Activated CD8-positive, alpha-beta memory T cell treated with anti-CD3 and anti-CD28 coated beads for 48 hours (primary cell): ENCODE data around the gene APLP2.

Experiments
- DNase-seq, 3 experiments: peaks; one replicate each; pipeline ENCODE4 v3.0.0-alpha.2; 2020; ENCODE audit warnings: low read depth in 2 of 3, low spot score in 2 of 3

Gene APLP2

DNA sequence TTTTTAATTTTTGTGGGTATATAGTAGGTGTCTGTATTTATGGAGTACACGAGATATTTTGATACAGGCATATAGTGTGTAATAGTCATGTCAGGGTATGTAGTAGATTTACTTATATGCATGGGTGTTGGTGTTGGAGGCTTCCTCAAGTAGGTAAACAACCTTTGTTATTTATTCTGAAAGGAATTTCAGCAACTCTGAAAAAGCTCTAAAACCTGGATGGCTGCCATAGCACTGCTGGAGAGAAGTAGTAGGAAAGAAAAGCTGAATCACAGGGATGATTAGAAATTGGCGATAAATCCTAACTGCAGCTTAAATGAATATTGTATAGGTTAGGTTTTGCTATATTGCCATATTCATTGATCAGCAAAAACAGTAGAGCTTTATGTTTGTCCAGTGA, 45.5 kb downstream of the APLP2 start:
- no peak for DNase-seq

DNA sequence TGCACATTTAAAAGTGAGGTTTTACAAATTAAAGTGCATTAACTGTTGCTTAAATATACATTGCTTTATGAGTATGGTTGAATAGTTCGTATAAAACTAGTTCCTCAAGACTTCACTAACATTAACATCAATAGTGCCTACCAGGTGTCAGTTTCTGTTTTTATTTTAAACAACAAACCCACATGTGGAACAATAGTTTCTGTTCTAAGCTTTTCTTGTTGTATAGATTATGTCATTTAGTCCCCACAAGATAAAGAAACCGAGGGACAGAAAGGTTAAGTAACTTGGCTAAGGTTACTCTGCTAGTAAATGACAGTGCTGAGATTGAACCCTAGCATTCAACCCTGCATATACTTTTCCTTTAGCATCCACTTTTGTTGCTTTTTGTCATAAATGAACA, 48.5 kb downstream of the APLP2 start:
- DNase-seq = no peak

DNA sequence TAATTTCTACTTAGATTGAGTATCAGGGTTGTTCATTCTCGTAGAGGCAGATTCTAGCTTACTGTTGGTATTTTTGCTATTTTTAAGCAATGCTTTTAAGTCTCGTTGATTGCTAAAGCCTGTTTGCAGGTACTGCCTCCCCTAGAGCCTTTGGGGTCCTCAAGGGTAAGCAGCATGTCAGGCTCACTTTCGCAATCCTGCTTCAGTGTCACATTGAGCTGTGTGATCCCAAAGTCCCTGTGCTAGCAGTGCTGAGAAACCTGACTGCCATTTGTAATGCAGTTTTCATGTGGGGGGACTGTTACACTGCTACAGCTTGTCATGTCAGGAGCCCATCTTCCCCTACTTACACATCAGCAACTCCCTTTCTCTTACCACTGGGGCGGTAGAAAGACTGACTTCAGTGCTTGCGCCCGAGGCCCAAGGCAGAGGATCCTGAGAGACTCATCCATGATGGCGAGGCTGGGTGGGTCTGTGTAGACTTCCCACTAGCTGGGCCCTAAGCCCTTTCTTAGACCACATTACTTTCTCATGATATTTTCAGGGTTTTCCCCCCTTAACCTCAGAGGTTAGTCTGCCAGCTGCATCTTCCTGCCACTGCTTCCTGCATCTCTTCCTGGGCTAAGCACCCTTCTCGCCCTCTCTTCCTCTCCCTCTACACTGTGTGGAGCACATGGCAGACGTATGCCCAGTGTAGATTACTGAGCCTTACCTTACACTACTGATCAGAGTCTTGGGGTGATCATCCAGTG, 49.1 kb downstream of the APLP2 start:
- peak in 1 of 3 experiments; percentile 11 for DNase-seq

DNA sequence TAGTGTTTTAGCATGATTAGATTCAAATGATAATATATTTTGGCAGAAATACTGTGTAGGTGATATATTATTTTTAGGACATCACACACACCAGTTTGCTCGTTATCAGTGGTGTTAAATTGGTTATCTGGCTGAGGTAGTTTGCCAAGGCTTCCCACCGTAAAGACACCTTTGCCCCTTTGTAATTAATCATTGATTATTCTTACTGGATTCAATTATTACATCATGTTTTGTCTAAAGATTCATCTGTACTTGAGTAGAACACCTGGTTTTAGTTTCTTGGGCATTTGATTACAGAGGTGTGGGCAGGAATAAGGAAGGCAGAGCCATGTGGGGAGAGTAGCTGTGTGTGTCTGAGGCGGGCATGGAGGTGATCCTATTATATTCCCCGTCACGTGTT, 50.4 kb downstream of the APLP2 start:
- no peak for DNase-seq

DNA sequence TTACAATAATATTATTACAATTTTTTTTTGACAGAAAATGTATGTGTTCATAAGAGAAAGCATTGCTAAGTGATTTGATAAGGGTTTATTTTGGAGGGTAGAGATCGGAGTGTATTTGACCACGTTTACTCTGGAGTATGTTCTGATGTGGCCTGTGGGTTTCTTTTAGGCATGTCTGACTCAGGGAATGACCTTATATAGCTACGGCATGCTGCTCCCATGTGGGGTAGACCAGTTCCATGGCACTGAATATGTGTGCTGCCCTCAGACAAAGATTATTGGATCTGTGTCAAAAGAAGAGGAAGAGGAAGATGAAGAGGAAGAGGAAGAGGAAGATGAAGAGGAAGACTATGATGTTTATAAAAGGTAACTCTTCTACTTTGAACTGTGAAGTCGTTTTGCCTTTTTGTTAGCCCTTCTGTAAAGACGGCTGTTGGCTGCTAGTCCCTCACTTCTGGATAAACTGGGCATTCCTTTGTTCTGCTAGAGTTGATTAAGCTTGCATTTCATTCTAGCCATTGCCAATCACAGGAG, 51.8 kb downstream of the APLP2 start:
- DNase-seq = no peak

DNA sequence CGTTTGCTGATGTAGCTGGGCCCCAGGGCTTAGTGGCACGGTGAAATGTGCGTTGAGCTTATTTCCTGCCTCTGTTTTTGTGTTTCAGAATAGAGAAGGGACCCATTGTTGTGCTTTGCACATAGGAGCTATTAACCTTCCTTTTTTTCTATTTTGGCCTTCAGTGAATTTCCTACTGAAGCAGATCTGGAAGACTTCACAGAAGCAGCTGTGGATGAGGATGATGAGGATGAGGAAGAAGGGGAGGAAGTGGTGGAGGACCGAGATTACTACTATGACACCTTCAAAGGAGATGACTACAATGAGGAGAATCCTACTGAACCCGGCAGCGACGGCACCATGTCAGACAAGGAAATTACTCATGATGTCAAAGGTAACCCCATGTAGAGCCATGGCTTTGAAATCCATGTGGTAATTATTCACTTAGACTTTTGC, 52.5 kb downstream of the APLP2 start:
- DNase-seq = no peak

DNA sequence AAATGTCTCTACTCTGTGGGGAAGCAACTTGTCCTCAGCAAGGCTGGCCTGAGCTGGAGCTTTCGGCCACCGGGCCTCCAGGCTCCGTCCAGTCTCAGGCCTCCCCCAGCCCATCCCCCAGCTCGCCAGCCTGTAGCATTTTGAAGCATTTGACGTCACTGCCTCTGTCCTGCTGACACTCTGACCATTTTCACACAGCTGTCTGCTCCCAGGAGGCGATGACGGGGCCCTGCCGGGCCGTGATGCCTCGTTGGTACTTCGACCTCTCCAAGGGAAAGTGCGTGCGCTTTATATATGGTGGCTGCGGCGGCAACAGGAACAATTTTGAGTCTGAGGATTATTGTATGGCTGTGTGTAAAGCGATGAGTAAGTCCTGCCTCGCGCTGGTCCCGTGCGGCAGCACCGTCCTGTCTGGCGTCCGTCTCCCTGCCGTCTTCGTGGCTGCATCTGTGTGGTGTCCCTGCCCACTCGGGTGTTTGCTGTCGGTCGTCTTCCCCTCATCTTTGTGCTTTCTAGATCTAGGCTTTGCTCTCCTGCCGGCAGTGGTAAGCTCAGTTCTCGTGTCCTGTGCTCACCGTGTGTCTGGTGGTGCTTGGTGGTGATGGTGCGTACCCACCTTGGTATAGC, 53.8 kb downstream of the APLP2 start:
- no peak for DNase-seq

DNA sequence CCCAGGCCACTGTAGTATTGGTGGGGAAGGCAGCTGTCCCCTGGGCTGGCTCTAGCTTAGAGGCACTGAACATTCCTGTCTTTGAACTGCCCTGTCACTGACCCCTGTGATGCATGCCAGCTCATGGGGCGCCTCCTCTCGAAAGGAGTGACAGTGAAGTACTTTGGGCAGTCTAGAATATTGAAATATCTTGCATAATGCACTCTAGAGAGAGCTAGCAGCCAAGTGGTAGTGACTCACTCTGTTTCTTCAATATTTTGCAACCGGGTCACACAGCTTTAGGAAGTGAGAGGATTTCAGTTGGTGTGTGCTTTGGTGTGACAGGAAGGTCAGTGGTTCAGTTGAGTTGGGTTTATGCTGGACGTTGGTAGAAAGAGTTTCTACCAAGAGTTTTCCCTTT, 54.4 kb downstream of the APLP2 start:
- DNase-seq = no peak

DNA sequence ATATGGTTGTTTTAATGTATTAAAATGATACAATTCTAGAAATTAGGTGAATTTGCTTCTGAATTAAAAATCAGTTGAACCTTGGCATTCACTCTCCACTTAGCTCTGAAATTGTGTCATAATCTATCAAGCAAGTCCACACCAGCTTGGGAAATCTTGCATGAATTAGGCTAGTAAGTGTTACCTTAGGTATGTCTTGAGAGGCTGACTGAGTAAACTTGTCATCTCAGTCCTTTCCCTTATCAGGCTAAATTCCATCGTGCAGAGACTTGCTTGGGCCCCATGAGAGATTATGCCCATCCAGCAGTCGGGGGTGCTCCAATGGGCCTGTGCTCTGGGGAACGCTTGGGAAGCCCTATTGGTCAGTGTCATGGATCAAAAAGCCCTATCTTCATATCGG, 55.9 kb downstream of the APLP2 start:
- no peak for DNase-seq

DNA sequence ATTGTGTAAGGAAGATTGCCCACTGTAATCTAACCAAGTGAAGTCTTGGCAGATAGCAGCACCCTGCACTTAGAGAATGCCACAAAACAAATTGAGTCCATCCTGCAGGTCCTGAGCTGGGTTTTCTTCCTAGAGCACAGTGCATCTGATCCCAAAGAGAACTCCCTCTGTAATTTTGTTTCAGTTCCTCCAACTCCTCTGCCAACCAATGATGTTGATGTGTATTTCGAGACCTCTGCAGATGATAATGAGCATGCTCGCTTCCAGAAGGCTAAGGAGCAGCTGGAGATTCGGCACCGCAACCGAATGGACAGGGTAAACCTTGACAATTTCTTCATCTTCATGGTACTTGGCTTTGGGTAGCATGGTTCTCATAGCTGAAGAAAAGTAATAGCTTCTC, 56.8 kb downstream of the APLP2 start:
- no peak for DNase-seq

DNA sequence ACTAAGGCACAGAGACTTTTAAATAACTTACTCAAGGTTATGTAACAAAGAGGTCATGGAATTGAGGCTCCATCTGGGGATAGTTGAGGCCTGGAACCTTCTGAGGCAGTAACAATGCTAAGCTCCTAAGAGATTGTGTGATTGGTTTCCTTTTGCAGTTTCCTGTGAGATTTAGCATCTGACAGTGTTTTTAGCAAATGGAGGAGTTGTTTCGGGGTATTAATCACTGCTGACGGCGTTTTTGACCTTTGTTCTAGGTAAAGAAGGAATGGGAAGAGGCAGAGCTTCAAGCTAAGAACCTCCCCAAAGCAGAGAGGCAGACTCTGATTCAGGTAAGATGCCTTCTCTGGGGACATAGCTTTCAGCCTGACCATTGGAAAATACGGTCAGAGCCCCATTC, 57.8 kb downstream of the APLP2 start:
- no peak for DNase-seq

DNA sequence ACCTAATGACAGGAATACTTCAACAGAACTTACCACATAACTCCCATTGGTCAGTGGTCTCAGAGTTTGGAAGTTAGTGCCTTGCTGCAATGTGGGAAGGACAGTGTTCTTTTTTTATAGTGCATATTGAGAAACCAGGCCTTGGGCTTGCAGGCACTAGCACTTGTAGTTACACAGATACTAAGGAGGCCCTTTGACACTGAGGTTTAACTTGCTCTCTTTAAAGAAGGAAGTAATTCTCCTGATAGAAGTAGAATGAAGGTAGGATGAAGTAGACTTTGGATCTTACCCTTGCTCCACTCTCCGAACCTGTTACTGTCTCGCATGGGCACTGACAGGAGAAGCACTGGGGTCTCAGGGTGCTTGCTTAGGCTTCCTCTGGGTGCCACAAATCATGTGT, 58.9 kb downstream of the APLP2 start:
- no peak for DNase-seq

DNA sequence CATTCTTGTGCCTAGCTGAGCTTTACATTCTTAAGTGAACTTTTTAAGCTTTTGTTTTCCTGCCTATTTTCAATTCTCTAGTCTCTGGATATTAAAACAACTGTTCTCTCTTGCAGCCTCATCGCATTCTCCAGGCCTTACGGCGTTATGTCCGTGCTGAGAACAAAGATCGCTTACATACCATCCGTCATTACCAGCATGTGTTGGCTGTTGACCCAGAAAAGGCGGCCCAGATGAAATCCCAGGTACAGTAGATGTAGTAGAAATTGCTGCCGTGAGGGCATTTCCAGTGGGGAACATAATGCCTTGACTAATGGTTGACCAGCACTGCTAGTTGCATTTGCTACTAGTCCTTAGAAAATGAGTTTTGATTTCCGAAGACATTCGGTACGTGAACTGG, 60.2 kb downstream of the APLP2 start:
- DNase-seq = no peak

DNA sequence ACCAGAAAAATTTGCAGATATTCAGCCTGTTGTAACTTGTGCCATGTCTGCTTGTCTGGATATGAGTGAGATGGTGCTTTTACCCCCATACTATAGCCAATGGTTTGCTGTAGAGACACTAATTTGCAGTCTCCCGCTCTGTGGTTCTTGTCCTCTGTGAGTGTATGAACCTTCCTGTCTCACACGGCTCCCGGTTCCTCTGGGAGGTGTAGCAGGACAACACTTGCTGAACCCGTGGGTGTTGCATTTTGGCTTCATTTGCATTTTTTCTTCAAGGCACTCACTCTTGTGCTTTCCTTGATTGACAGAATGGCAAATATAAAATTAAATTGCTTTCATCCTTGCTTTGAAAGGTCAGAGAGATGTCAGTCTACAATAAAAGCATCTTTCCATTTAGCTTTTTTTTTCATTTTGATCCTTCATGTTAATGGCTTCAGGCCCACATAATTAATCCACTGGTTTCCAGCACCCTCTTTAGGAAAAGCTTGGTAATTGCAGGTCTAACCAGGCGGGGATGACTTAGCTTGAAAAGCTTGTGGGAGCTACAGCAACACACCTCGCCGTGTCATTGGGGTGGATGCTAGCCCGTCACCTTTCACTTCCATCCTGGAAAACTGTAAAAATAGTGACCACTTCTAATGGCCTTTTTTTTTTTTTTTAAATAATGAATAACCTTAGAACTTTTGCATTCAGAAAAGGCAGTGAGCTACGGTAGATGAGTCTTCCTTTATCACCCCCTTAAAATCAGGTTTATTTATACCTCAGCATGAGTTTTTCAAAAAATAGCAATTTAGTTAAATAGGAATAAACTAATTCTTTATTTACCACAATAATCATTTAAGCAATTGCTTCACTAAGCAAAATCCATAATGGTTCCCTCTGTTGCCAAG, 62.5 kb downstream of the APLP2 start:
- DNase-seq = peak in 2 of 3 experiments; percentile 10 to 18

DNA sequence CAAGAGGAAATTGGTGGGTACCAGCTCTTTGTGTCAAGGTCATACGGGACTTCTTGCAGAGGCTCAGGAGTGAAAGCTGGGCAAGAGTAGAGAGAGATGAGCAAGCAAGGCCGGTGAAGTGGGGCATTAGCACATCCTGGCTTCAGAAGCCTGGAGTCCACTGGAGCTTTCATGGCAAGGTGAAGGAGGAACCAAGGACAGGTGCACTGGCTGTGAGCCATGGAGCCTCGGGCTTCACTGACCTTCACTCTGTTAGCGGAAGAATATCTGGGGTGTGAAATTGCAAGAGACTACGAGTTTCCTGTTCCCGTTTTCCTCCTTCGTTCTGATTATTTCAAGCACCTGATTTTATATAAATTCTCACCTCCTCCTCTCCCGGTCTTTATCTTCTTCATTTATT, 64.0 kb downstream of the APLP2 start:
- no peak for DNase-seq

DNA sequence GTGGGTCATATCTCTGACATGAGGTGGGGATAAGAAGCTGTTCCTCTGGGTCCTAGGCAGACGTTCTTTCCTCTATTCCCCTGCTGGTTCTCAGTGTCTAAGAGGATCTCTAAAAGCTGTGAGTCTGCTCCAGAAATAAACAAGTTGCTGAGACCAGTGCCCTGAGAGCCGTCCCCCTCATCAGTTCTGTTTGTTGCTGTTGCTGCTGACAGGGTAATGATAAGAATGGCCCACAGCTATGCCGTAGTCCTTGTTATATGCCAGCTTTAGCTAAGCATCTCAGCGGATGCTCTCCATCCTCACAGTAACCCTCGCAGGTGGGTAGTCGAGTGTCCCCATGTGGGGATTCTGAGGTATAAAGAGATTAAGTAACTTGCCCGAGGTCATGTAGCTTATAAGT, 66.4 kb downstream of the APLP2 start:
- DNase-seq = no peak

DNA sequence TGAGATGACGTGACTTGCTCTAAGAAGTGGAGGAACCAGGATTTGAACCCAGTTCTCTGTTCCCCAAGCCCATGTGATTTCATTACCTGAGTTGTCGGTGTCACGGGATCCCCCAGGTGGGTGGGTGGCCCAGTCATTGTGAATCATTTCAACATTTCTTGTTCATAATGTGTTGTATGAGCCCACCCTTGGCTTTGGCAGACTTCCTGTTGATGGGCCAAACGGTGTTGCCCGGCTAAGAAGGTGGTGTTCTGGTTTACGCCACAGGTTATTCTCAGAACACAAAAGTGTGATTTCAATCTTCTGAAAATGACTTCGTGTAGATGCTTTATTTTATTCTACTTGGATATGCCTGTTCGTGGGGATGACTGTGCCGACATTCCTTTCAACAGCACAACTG, 68.3 kb downstream of the APLP2 start:
- DNase-seq = no peak

DNA sequence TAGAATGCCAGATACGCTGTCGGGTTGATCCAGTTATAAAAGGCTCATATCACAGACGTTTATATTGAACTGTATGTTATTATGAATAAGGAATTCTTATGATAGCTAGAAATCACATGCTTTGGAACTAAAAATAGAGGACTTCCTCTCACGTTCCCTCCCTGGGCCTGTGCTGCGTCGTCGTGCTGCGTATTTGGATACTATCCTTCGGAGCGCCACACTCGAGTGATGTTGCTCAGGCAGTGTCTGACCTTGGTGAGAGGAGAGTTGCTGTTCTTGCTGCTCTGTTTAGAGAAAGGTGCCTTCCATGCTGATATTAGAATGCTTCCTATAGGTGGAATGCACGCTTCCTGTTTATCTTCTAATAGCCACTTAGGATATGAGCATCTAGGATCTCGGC, 69.7 kb downstream of the APLP2 start:
- no peak for DNase-seq

DNA sequence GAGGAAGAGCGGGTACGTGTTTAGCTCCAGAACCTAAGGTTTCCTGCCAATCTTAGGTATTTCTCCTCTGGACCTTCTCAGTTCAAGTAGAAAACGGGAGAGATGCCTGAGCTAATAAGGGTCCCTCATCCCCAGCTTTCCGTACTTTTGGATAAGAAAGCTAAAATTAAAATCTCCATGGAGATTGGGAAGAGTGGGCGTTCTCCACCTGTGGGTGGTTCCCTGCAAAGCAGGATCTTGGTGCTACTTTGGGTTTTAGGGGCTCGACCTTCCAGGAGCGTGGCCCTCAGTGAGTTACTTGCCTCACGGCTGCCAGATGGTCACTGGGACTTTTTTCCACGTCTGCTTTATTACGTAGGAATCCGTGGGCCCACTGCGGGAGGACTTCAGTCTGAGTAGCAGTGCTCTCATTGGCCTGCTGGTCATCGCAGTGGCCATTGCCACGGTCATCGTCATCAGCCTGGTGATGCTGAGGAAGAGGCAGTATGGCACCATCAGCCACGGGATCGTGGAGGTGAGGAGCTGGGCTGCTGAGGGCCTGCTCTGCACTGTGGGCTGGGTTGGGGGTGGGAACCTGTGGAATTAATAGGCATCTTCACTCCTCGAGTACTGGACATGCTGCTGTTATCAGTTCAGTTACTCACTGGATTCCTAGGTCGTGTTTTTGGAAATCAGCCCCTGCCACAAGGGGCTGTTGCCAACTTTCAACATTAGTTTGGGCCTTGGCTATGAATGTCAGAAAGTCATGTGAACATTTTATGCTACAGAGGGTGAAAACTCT, 72.1 kb downstream of the APLP2 start:
- DNase-seq = no peak

DNA sequence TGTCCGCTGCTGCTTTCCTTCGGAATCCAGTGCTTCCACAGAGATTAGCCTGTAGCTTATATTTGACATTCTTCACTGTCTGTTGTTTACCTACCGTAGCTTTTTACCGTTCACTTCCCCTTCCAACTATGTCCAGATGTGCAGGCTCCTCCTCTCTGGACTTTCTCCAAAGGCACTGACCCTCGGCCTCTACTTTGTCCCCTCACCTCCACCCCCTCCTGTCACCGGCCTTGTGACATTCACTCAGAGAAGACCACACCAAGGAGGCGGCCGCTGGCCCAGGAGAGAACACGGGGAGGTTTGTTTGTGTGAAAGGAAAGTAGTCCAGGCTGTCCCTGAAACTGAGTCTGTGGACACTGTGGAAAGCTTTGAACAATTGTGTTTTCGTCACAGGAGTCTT, 74.4 kb downstream of the APLP2 start:
- no peak for DNase-seq

DNA sequence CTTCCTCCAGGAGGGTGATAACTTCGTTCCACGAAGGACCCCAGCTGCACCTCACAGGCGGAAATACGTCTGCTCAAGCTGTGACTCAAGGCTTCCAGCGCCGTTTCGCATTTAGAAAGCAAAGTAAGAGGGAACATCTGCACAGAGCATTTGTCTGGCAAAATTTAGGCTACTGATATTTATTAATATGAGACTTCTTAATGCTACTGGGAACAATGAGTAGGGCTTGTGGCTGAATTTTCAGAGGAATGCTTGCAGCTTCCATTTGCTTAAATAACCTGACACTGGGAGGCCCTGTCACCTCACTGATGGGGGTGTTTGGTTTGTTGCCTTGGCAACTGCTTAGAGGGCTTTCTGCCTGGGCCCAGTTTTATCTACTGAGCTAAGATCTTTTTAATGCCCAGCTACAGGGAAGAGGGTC, 75.2 kb downstream of the APLP2 start:
- no peak for DNase-seq
